ENCODE results near the gene ARHGAP42.

ARHGAP42 gene

DNA sequence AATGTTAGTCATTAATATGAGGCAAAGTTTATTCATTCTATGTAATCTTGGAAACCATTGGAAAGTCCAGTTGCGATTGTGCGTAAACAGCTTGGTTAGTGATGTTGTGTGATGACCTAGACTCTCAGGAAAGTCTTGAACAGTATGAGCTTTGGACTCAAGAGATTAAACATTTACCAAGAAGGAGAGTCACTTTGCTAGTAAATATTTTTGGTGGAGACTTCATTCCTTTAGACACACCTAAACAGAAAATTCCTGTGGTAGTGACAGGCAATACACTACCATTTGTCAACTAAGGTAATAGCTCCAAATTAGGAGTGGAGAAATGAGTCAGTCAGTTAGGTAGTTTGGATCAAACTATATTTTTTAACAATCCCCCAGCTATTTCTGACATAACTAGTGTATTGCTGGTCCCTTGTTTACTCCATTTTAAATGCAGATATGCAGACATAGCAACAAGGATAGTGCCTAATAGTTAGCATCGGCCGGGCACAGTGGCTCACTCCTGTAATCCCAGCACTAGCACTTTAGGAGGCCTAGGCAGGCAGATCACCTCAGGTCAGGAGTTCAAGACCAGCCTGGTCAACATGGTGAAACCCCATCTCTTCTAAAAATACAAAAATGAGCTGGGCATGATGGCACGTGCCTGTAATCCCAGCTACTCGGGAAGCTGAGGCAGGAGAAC lies 89.3 kb downstream of the ARHGAP42 start:
- Histone ChIP-seq H3K9ac (ENCODE audit: low read depth, low read length) (no peak overlapping the region), H3K27ac (ENCODE audit: low read length) (no peak overlapping the region), H3K79me2 (ENCODE audit: insufficient read depth, low read length) (no peaks in the 10 kb centered on the region), H3K4me3 (ENCODE audit: low read depth in 1 of 2, low read length in 2 of 2) (no peak overlapping the region), H3K4me2 (ENCODE audit: insufficient read depth, low read length) (no peak overlapping the region), H3K9me3 (ENCODE audit: insufficient read depth, low read length, severe bottlenecking) (no peaks in the 10 kb centered on the region), H3K4me1 (ENCODE audit: insufficient read depth, low read length) (no peaks in the 10 kb centered on the region), H4K20me1 (ENCODE audit: insufficient read depth, low read length) (no peaks in the 10 kb centered on the region), H3K36me3 (ENCODE audit: insufficient read depth, low read length) (peaks cover 7% of the 10 kb centered on the region; the same call in 1 of the 2 replicates), H2AFZ (ENCODE audit: low read depth, low read length) (no peak overlapping the region), H3K27me3 (ENCODE audit: insufficient read depth, low read length, poor library complexity) (no peaks in the 10 kb centered on the region)
- ATAC-seq (ENCODE audit: insufficient read depth, low read depth) (no peak), DNase-seq (no peak)
- no peak for TF ChIP-seq EZH2 (IDR thresholded peaks at IDR 0.05; ENCODE audit: borderline replicate concordance, low read depth, low read length, severe bottlenecking)
- TF ChIP-seq, protein P1, sequence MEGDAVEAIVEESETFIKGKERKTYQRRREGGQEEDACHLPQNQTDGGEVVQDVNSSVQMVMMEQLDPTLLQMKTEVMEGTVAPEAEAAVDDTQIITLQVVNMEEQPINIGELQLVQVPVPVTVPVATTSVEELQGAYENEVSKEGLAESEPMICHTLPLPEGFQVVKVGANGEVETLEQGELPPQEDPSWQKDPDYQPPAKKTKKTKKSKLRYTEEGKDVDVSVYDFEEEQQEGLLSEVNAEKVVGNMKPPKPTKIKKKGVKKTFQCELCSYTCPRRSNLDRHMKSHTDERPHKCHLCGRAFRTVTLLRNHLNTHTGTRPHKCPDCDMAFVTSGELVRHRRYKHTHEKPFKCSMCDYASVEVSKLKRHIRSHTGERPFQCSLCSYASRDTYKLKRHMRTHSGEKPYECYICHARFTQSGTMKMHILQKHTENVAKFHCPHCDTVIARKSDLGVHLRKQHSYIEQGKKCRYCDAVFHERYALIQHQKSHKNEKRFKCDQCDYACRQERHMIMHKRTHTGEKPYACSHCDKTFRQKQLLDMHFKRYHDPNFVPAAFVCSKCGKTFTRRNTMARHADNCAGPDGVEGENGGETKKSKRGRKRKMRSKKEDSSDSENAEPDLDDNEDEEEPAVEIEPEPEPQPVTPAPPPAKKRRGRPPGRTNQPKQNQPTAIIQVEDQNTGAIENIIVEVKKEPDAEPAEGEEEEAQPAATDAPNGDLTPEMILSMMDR (IDR thresholded peaks at IDR 0.05; ENCODE audit: borderline replicate concordance, extremely low read depth, low read length, poor library complexity, severe bottlenecking): no peak

DNA sequence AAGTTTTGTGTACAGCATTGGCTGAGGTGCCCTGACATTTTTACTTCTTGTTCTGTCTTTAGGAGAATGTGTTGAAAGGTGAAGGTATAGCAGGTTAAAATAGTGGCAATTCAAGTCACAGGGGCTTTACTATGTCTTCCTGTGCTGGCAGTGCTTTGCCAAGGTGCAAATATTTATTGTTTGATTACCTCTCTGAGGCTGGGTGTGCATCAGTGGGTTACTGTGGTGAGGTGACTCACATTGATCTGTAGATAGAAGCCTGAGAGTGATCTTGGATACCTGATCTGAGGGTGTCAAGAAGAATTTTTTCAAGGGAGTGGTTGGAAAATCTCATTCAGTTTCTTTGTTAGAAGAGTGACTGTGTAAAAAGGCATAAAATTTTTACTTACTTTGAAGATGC lies 90.0 kb downstream of the ARHGAP42 start:
- Histone ChIP-seq H3K9me3 (ENCODE audit: insufficient read depth, low read length, severe bottlenecking) (no peaks in the 10 kb centered on the region), H3K27ac (ENCODE audit: low read length) (no peak overlapping the region), H3K79me2 (ENCODE audit: insufficient read depth, low read length) (no peaks in the 10 kb centered on the region), H3K4me2 (ENCODE audit: insufficient read depth, low read length) (no peak overlapping the region), H3K9ac (ENCODE audit: low read depth, low read length) (no peak overlapping the region), H3K4me1 (ENCODE audit: insufficient read depth, low read length) (no peaks in the 10 kb centered on the region), H3K36me3 (ENCODE audit: insufficient read depth, low read length) (peaks cover 7% of the 10 kb centered on the region; the same call in 1 of the 2 replicates), H2AFZ (ENCODE audit: low read depth, low read length) (no peak overlapping the region), H4K20me1 (ENCODE audit: insufficient read depth, low read length) (no peaks in the 10 kb centered on the region), H3K4me3 (ENCODE audit: low read depth in 1 of 2, low read length in 2 of 2) (no peak overlapping the region), H3K27me3 (ENCODE audit: insufficient read depth, low read length, poor library complexity) (no peaks in the 10 kb centered on the region)
- TF ChIP-seq, protein P1 (IDR thresholded peaks at IDR 0.05; ENCODE audit: borderline replicate concordance, extremely low read depth, low read length, poor library complexity, severe bottlenecking): no peak
- TF ChIP-seq EZH2 (IDR thresholded peaks at IDR 0.05; ENCODE audit: borderline replicate concordance, low read depth, low read length, severe bottlenecking): no peak
- no peak for DNase-seq
- no peak for ATAC-seq (ENCODE audit: insufficient read depth, low read depth)

DNA sequence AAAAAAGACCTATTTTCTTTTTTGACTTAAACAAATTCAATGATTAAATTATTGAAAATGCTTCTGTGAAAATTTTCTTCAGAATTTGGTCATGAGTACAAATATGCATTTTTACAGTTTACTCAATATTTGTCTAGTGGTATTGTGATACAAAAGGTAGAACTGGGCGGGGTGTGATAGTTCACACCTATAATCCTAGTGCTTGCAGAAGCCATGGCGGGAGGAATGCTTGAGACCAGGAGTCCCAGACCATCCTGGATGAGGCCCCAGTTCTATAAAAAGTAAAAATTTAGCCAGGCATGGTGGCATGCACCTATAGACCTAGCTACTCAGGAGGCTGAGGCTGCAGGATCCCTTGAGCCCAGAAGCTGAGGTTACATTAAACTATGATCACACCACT lies 90.6 kb downstream of the ARHGAP42 start:
- no peak for DNase-seq

More for the DNA sequence above, 90.6 kb downstream of the ARHGAP42 start:
- no peak overlapping the region for H3K4me3 ChIP-seq (ENCODE audit: low read depth in 1 of 2, low read length in 2 of 2)
- H3K27me3 ChIP-seq (ENCODE audit: insufficient read depth, low read length, poor library complexity): no peaks in the 10 kb centered on the region
- no peak overlapping the region for H3K4me2 ChIP-seq (ENCODE audit: insufficient read depth, low read length)
- no peaks in the 10 kb centered on the region for H4K20me1 ChIP-seq (ENCODE audit: insufficient read depth, low read length)
- H3K9me3 ChIP-seq (ENCODE audit: insufficient read depth, low read length, severe bottlenecking): no peaks in the 10 kb centered on the region
- ATAC-seq (ENCODE audit: insufficient read depth, low read depth): no peak
- TF ChIP-seq, protein P1 (IDR thresholded peaks at IDR 0.05; ENCODE audit: borderline replicate concordance, extremely low read depth, low read length, poor library complexity, severe bottlenecking): no peak
- no peak for TF ChIP-seq EZH2 (IDR thresholded peaks at IDR 0.05; ENCODE audit: borderline replicate concordance, low read depth, low read length, severe bottlenecking)
- H3K27ac ChIP-seq (ENCODE audit: low read length): no peak overlapping the region
- no peak overlapping the region for H3K9ac ChIP-seq (ENCODE audit: low read depth, low read length)
- H3K79me2 ChIP-seq (ENCODE audit: insufficient read depth, low read length): no peaks in the 10 kb centered on the region
- no peaks in the 10 kb centered on the region for H3K4me1 ChIP-seq (ENCODE audit: insufficient read depth, low read length)
- H3K36me3 ChIP-seq (ENCODE audit: insufficient read depth, low read length): peaks cover 7% of the 10 kb centered on the region; the same call in 1 of the 2 replicates
- H2AFZ ChIP-seq (ENCODE audit: low read depth, low read length): no peak overlapping the region

Measured in DND-41 (cell line).